Endothelial cell (in vitro differentiated cells): ENCODE results near the gene SLFNL1. TPM values are rescaled to one million over a fixed set of nuclear protein-coding genes. Genes with fewer than 3 reads are reported as not detected.

Experiments
- DNase-seq: peaks from one replicate; pipeline ENCODE4 v3.0.0; 2021; ENCODE audit warnings: low spot score
- H3K27ac Mint-ChIP-seq: one replicate; pipeline ENCODE4 v1.8.0; 2021; ENCODE audit warnings: mixed read lengths, inconsistent platforms; ENCODE audit not compliant: unreplicated experiment
- H3K27me3 Mint-ChIP-seq: one replicate; pipeline ENCODE4 v1.8.0; 2021; ENCODE audit warnings: mild to moderate bottlenecking, moderate library complexity, mixed read lengths, inconsistent platforms; ENCODE audit not compliant: unreplicated experiment
- H3K36me3 Mint-ChIP-seq: one replicate; pipeline ENCODE4 v1.8.0; 2021; ENCODE audit warnings: mild to moderate bottlenecking, low read depth, mixed read lengths, inconsistent platforms; ENCODE audit not compliant: unreplicated experiment
- H3K4me1 Mint-ChIP-seq: one replicate; pipeline ENCODE4 v1.8.0; 2021; ENCODE audit warnings: mild to moderate bottlenecking, mixed read lengths, inconsistent platforms; ENCODE audit not compliant: unreplicated experiment
- H3K4me3 Mint-ChIP-seq: one replicate; pipeline ENCODE4 v1.8.0; 2021; ENCODE audit warnings: mild to moderate bottlenecking, mixed read lengths, inconsistent platforms; ENCODE audit not compliant: unreplicated experiment
- H3K9me3 Mint-ChIP-seq: one replicate; pipeline ENCODE4 v1.8.0; 2021; ENCODE audit warnings: mixed read lengths, inconsistent platforms; ENCODE audit not compliant: unreplicated experiment
- CTCF ChIP-seq: fragments of 200-600 bp; sonication (generic); IDR thresholded peaks from one replicate; pipeline ENCODE4 v1.5.0; 2021; ENCODE audit warnings: antibody characterized with exemption; ENCODE audit not compliant: unreplicated experiment
- total RNA-seq: library from RNA; stranded (reverse); fragmentation: NEBNext Ultra II Directional; extraction: Animal tissue kit (Norgen Biotek cat#: 25700); gene quantifications from one replicate; pipeline ENCODE4 v1.2.1, GENCODE V29; 2021; ENCODE audit not compliant: unreplicated experiment

SLFNL1 gene
- total RNA-seq, 1 donor from 2014 or later = 0.38 TPM

- no peak for DNase-seq
- H3K27ac Mint-ChIP-seq = peak overlapping the region; percentile 33
- TF ChIP-seq CTCF = no peak
- peaks cover 6% of the 10 kb centered on the region for H3K27me3 Mint-ChIP-seq
- H3K9me3 Mint-ChIP-seq = no peaks in the 10 kb centered on the region
- H3K4me3 Mint-ChIP-seq = peak overlapping the region; percentile 16
- H3K36me3 Mint-ChIP-seq = peaks cover 41% of the 10 kb centered on the region
- peaks cover 38% of the 10 kb centered on the region for H3K4me1 Mint-ChIP-seq
Observed at GRCh38 chr1:41010345-41010744, 11.2 kb downstream of the SLFNL1 start.

GRCh38 chr1:41009466-41009865, 12.1 kb downstream of the SLFNL1 start:
- H3K36me3 Mint-ChIP-seq = peaks cover 35% of the 10 kb centered on the region
- no peaks in the 10 kb centered on the region for H3K9me3 Mint-ChIP-seq
- peaks cover 29% of the 10 kb centered on the region for H3K4me1 Mint-ChIP-seq
- H3K4me3 Mint-ChIP-seq = no peak overlapping the region
- no peak for TF ChIP-seq CTCF
- no peak overlapping the region for H3K27ac Mint-ChIP-seq
- DNase-seq = no peak
- H3K27me3 Mint-ChIP-seq = peaks cover 6% of the 10 kb centered on the region

- H3K9me3 Mint-ChIP-seq = no peaks in the 10 kb centered on the region
- DNase-seq = no peak
- H3K27ac Mint-ChIP-seq = no peak overlapping the region
- H3K4me3 Mint-ChIP-seq = no peak overlapping the region
- no peak for TF ChIP-seq CTCF
- H3K27me3 Mint-ChIP-seq = no peaks in the 10 kb centered on the region
- H3K4me1 Mint-ChIP-seq = peaks cover 13% of the 10 kb centered on the region
- H3K36me3 Mint-ChIP-seq = peaks cover 44% of the 10 kb centered on the region
Observed at GRCh38 chr1:41006942-41007865, 14.3 kb downstream of the SLFNL1 start.

- no peak for TF ChIP-seq CTCF
- H3K27me3 Mint-ChIP-seq = no peaks in the 10 kb centered on the region
- H3K4me3 Mint-ChIP-seq = peak overlapping the region; percentile 29
- peaks cover 12% of the 10 kb centered on the region for H3K4me1 Mint-ChIP-seq
- DNase-seq = no peak
- H3K36me3 Mint-ChIP-seq = peaks cover 44% of the 10 kb centered on the region
- H3K9me3 Mint-ChIP-seq = no peaks in the 10 kb centered on the region
- peak overlapping the region; percentile 34 for H3K27ac Mint-ChIP-seq
Observed at GRCh38 chr1:41005876-41006275, 15.6 kb downstream of the SLFNL1 start.

- no peak for DNase-seq
- no peak overlapping the region for H3K4me3 Mint-ChIP-seq
- H3K36me3 Mint-ChIP-seq = peaks cover 38% of the 10 kb centered on the region
- H3K4me1 Mint-ChIP-seq = peaks cover 9% of the 10 kb centered on the region
- peak; percentile 14 for TF ChIP-seq CTCF
- peaks cover 2% of the 10 kb centered on the region for H3K27me3 Mint-ChIP-seq
- peak overlapping the region; percentile 52 for H3K27ac Mint-ChIP-seq
- H3K9me3 Mint-ChIP-seq = no peaks in the 10 kb centered on the region
Observed at GRCh38 chr1:41003640-41004220, 17.8 kb downstream of the SLFNL1 start.
